NCI-H345 treated with DMSO at 0.1 percent for 48 hours (cell line): Measurements from ENCODE around the gene S1PR4.
"Not testable (repeated sequence)": the region's sequence is repeated elsewhere in the genome, so short reads cannot be mapped to it uniquely, and the experiment has no call there.

Source experiments
- DNase-seq: peaks from one replicate; lab custom pipeline; 2025; ENCODE audit not compliant: unreplicated experiment; lab: John Stamatoyannopoulos, UW

Gene S1PR4

DNA sequence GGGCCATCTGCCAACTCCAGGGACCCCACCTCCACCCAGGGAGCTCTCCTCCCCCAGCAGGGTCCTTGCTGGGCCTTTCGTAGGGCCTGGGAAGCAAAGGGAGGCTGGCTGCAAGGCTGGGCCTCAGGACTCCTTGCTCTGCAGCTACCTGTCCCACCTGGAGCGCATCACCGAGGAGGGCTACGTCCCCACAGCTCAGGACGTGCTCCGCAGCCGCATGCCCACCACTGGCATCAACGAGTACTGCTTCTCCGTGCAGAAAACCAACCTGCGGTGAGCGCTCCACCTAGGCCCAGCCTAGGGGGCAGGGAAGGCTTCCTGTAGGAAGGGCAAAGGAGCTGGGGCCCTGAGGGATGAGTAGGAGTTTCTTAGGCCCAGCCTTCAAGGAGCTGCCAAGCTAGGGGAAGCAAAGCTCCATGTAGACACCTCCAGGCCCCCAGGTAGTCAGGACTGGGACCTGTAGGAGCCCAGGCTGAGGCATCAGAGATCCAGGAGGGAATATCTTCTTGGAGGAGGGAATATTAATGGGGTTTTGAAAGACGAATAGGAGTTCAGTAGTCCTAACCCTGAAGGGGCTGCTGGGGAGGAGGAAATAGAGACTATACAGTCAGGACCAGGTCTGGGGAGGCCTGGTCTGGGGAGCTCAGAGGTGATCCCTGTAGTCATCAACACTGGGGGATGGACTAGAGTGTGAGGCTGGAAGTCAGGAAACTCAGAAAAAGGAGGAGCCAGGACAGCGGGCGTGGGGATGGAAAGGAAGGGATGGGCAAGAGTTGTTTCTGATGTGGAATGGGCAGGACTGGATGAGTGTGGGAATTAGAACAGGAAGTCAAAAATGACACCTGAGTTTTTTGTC is 26.8 kb upstream of the S1PR4 start:
- no peak for DNase-seq

- DNase-seq = no peak
These were observed 26.2 kb upstream of the S1PR4 start for GRCh38 chr19:3152419-3152780.

DNA sequence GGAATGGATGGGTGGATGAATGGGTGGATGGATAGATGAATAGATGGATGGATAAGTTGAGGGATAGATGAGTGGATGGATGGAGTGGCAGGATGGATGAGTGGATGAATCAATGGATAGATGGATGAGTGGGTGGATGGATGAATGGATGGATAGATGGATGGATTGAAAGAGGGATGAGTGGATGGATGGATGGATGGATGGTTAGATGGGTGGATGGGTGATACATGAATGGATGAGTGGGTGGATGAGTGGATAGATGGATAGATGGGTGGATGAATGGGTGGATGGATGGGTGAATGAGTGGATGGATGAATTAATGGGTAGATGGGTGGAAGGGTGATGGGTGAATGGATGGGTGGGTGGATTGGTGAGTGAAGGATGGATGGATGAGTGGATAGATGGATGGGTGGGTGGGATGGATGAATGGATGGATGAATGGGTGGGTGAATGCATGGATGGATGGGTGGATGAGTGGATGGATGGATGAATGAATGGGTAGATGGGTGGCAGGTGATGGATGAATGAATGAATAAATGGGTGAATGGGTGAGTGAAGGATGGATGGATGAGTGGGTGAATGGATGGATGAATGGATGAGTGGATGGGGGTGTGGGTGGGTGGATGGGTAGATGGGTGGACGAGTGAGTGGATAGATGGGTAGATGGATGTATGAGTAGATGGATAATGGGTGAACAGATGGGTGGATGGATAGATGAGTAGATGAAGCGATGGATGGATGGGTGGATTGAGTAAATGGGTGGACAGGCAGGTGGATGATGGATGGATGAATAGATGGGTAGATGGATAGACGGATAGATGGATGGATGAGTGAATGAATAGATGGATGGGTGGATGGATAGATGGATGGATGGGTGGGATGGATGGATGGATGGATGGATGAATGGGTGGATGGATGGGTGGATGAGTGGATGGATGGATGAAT is 25.0 kb upstream of the S1PR4 start:
- no peak for DNase-seq

- DNase-seq = not testable (repeated sequence)
These were observed 24.1 kb upstream of the S1PR4 start for GRCh38 chr19:3154447-3154846.

- no peak for DNase-seq
These were observed 23.4 kb upstream of the S1PR4 start for GRCh38 chr19:3154957-3155736.

DNA sequence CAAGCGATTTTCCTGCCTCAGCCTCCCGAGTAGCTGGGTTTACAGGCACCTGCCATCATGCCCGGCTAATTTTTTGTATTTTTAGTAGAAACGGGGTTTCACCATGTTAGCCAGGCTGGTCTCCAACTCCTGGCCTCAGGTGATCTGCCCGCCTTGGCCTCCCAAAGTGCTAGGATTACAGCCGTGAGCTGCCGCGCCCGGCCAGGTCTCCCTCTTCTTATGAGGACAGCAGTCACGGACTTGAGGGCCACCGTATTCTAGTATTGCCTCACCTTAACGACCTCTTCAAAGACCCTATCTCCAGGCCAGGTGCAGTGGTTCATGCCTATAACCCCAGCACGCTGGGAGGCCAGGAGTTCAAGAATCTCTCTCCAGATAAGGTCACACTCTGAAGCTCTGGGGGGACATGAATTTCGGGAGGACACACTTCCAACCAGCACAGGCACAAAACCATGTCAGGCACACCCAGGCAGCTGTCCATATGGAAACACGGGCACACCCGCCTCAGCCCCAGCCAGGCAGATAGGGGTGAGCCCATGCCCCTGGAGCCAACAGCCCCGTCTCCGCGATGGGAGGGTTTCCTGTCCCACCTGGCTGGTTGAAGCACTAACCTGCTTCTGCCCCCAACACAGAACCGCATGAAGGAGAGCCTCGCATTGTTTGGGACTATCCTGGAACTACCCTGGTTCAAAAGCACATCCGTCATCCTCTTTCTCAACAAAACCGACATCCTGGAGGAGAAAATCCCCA is 21.3 kb upstream of the S1PR4 start:
- no peak for DNase-seq

- no peak for DNase-seq
These were observed 19.0 kb upstream of the S1PR4 start for GRCh38 chr19:3159565-3159964.

GRCh38 chr19:3160219-3160618 is 18.4 kb upstream of the S1PR4 start:
- DNase-seq = no peak

DNA sequence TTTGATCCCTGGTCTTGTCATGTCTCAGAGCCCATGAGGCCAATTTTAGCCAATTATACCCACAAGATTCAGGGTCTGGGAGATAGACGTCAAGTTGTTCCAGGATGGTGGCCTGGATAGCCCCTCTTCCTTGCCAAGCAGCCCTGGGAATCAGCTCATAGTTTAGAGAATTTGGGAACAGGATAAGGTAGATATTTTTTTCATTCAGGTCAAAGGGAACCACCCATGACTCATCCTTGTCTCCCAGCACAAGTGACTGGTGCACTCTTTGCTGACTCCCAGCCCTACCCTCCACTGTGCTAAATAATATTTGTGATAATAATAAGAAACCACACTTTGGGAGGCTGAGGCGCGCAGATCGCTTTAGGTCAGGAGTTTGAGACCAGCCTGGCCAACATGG is 17.1 kb upstream of the S1PR4 start:
- no peak for DNase-seq

DNA sequence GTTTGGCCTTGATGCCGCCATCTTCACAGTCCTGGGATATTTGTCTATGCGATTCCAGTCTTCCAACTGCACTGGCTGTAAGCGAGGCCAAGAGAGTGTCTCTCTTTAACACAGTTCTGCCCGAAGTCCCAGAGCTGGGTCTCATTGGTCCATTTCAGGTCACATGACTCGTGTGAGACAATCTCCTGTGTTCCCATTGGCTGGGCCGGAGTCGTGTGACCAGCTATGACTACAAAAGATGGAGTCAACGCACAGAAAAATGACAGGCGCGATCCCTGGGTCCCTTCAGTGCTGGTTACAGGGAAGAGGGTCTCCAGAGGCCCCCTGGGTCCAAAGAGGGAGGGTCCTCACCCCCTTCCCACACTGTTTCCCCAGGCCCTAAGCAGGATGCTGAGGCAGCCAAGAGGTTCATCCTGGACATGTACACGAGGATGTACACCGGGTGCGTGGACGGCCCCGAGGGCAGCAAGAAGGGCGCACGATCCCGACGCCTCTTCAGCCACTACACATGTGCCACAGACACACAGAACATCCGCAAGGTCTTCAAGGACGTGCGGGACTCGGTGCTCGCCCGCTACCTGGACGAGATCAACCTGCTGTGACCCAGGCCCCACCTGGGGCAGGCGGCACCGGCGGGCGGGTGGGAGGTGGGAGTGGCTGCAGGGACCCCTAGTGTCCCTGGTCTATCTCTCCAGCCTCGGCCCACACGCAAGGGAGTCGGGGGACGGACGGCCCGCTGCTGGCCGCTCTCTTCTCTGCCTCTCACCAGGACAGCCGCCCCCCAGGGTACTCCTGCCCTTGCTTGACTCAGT is 15.9 kb upstream of the S1PR4 start:
- no peak for DNase-seq

DNA sequence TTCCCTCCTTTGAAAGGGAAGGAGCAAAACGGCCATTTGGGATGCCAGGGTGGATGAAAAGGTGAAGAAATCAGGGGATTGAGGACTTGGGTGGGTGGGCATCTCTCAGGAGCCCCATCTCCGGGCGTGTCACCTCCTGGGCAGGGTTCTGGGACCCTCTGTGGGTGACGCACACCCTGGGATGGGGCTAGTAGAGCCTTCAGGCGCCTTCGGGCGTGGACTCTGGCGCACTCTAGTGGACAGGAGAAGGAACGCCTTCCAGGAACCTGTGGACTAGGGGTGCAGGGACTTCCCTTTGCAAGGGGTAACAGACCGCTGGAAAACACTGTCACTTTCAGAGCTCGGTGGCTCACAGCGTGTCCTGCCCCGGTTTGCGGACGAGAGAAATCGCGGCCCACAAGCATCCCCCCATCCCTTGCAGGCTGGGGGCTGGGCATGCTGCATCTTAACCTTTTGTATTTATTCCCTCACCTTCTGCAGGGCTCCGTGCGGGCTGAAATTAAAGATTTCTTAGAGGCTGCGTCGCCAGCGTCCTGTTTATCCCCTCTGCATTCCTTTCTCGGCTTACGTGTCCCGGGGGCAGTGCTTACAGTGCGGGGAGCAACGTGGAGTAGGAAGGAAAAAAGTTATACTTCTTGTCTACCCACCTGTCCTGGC is 15.2 kb upstream of the S1PR4 start:
- peak; percentile 45 for DNase-seq

DNA sequence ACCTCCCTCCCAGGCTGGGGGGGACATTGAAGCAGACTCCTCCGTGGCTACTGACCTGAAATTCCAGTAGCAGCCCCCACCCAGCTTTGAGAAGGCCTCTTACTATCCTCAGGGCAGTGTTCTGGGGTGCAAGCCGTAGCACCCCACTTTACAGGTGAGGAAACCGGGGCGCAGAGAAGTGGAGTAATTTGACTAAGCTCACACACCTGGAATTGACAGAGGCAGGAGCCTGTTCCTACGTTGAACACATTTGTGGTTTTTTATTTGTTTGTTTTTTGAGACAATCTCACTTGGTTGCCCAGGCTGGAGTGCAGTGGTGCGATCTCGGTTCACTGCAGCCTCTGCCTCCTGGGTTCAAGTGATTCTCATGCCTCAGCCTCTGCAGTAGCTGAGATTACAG is 14.6 kb upstream of the S1PR4 start:
- no peak for DNase-seq

GRCh38 chr19:3167533-3168272 is 10.9 kb upstream of the S1PR4 start:
- DNase-seq = no peak

DNA sequence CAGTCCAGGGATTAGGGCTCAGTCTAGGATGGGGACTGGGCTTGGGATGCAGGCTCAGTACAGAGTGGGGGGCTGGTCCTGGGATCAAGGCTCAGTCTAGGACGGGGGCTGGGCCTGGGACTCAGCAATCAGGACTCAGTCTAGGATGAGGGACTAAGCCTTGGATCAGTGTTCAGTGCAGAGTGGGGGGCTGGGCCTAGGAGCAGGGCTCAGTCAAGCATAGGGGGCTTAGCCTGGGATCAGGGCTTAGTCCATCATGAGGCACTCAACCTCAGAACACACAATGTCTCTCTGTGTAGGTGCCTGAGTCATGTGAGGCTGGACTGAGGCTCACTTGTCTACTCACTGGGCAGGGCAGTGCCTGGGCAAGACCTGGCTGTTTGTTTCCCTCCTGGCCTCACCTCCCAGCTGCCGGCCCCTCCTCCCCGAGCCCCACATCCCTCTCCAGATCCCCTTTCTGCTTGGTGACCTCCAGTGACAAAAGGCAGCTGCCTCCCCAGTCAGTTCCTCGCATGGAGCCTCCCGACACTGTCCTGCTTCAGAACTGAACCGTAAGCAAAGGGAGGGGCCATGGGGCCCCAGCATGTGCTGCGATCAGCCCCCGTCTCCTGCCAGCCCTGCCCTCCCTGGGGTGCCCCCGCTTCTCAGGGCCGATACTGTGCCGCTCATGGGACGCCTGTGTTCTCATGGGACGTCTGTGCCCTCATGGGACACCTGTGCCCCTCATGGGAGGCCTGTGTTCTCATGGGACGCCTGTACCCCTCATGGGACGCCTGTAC is 6.5 kb upstream of the S1PR4 start:
- DNase-seq = no peak

GRCh38 chr19:3172673-3173000 is 5.9 kb upstream of the S1PR4 start:
- DNase-seq = not testable (repeated sequence)

GRCh38 chr19:3175781-3176714 is 2.5 kb upstream of the S1PR4 start:
- no peak for DNase-seq
